Tibial nerve (tissue), 4 donors: ENCODE data around the gene BYSL.

Source experiments
- CTCF ChIP-seq, 5 experiments: fragments of 200-600 bp in 3 of 5; fragments of 450-650 bp in 2 of 5; sonication (generic) in 3 of 5; IDR thresholded peaks; one replicate each; pipeline ENCODE4 v1.5.1; 2016 to 2019; ENCODE audit warnings: antibody characterized with exemption in 5 of 5, mild to moderate bottlenecking in 3 of 5, moderate library complexity in 2 of 5
- EP300 ChIP-seq, 2 donors: sonication (generic); formaldehyde crosslinking; IDR thresholded peaks; one replicate each; pipeline ENCODE4 v1.6.1; 2017; ENCODE audit warnings: antibody characterized with exemption in 2 of 2, mild to moderate bottlenecking in 1 of 2
- POLR2A ChIP-seq, 2 donors: fragments of 450-650 bp; IDR thresholded peaks; one replicate each; pipeline ENCODE4 v1.6.1; 2017; ENCODE audit warnings: antibody characterized with exemption in 2 of 2, mild to moderate bottlenecking in 2 of 2, moderate library complexity in 2 of 2

DNA sequence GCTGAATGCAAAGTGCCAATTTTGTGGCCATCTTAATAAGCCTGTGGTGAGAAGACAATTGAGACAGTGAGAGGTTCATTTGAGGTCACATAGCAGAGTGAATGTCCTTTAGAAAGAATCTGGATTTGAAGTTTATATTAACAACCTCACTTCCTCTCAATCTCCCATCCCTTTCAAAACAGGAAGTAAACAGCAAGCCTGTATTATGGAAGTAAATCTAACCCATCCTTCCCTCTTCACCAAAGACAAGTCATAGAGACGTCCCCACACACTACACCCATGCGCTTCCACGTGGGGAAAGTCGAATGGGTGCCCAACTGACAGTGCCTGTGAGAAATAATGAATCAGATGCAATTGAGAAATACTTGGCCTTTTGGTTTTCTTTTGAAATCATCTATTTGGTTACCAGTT is 49.1 kb downstream of the BYSL start:
- TF ChIP-seq POLR2A (IDR thresholded peaks at IDR 0.05) = no peak
- TF ChIP-seq EP300 (IDR thresholded peaks at IDR 0.05) = peak in 1 of 2 donors; percentile 20
- no peak for TF ChIP-seq CTCF (IDR thresholded peaks at IDR 0.05)
